22Rv1 (cell line): Measurements from ENCODE around the gene HBZ.
"Not testable (repeated sequence)": the region's sequence is repeated elsewhere in the genome, so short reads cannot be mapped to it uniquely, and the experiment has no call there.

Experiments used
- H3K27ac ChIP-seq: fragments of 450-650 bp; 2 replicates; pipeline ENCODE4 v1.5.1; 2017
- CTCF ChIP-seq: fragments of 450-650 bp; IDR thresholded peaks from 2 replicates; pipeline ENCODE4 v1.5.1; 2017; ENCODE audit warnings: mild to moderate bottlenecking
- ZFX ChIP-seq: fragments of 450-650 bp; IDR thresholded peaks from 2 replicates; pipeline ENCODE4 v1.6.1; 2017; ENCODE audit warnings: antibody characterized with exemption, borderline replicate concordance

HBZ gene

GRCh38 chr16:122361-122760 is 30.1 kb upstream of the HBZ start:
- no peak overlapping the region for H3K27ac ChIP-seq
- no peak for TF ChIP-seq ZFX
- no peak for TF ChIP-seq CTCF

- H3K27ac ChIP-seq, result not testable (repeated sequence)
Observed at GRCh38 chr16:123558-124350, 28.7 kb upstream of the HBZ start.

DNA sequence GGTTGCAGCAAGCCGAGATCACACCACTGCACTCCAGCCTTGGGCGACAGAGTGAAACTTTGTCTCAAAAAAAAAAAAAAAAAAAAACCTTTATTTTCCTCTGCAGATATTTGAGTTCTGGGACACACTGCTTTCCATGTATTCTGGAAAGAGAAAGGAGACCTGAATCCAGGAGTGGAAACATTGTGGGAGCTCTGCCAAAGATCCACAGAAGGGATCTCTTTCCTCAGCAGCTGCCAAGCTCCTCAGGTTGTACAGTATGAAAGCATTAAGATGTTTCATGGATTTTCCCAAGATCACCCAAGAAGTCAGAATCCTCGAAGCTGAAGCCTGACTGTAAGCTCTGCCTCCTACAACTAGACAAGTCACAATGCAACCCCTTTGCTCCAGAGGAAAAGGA is 27.4 kb upstream of the HBZ start:
- H3K27ac ChIP-seq, result no peak overlapping the region

DNA sequence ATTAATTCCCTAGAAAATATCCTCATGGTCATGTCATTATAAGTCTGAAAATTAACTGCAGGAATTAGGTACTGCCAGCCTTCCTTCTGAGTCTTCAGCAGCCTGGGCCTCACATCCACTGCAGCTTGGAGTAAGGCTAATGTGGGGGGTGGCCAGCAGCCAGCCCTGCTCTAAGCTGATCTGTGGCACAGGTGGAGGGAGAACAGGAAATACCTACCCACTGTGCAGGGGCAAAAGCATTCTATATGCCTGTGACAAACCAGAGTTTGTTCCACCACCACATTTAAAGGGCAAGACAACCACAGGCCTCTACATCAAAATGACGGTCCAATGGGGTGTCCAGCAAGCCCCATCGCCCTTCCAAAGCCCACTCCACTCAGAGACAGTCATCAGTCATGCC is 23.4 kb upstream of the HBZ start:
- TF ChIP-seq CTCF (no peak), ZFX (no peak)
- H3K27ac ChIP-seq, result no peak overlapping the region

More for the DNA sequence above, 27.4 kb upstream of the HBZ start:
- no peak for TF ChIP-seq ZFX
- no peak for TF ChIP-seq CTCF

DNA sequence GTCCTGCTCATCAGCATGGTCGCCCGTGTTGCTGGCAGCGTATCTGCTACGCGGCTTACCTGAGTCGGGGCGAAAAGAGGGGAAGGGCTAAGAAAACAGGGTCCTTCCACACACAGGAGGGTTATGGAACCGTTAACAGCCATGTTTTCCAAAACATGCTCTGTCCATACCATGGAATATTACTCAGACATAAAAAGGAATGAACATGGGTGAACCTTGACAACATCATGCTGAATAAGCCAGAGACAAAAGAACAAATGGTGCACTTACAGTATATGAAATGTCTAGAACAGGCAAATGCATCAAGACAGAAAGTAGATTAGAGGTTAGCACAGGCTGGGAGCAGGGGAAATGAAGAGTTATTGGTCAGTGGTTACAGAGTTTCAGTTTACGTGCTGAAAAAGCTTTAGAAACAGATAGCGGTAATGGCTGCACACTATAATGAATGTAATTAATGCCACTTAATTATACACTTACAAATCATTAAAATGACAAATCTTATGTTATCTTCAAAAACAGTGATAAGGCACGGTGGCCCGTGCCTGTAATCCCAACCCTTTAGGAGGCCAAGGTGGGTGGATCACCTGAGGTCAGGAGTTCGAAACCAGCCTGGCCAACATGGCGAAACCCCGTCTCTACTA is 21.8 kb upstream of the HBZ start:
- TF ChIP-seq ZFX (no peak), CTCF (no peak)
- no peak overlapping the region for H3K27ac ChIP-seq

DNA sequence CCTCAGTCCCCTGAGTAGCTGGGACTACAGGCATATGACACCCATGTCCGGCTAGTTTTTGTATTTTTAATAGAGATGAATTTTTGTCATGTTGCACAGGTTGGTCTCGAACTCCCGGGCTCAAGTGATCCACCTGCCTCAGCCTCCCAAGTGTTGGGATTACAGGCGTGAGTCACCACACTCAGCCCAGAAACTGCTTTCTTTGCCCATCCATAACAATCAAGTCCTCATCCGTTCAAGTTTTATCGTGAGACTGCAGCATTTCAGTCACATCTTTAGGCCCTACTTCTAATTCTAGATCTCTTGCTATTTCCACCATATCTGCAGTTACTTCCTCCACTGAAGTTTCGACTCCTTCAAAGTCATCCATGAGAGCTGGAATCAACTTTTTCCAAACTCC is 20.3 kb upstream of the HBZ start:
- H3K27ac ChIP-seq, result no peak overlapping the region
- TF ChIP-seq ZFX, result no peak
- TF ChIP-seq CTCF, result no peak

DNA sequence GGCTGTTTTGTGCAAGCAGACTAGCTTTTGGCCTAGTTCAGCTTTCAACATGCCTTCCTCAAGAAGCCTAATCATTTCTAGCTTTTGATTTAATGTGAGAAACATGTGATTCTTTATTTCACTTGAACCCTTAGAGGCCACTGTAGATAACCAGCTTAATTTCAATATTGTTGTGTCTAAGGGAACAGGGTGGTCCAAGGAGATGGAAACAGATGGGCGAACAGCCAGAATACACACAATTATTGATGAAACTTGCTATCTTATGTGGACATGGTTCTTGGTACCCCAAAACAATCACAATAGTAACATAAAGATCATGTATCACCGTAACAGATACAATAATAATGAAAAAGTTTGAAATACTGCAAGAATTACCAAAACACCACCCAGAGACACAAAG is 18.7 kb upstream of the HBZ start:
- TF ChIP-seq ZFX, result no peak
- TF ChIP-seq CTCF, result no peak
- no peak overlapping the region for H3K27ac ChIP-seq
